A204.1 (cell line): ENCODE data around the gene HSDL1.

Source experiments
- FAIRE-seq: peaks from 2 replicates; lab custom pipeline; 2012; peaks lifted over from hg19 to GRCh38; lab: Jason Lieb, UNC

Gene HSDL1

GRCh38 chr16:84144859-84145639, at the start of gene HSDL1, which contains the start of gene DNAAF1:
TSS of gene HSDL1 (minus strand) at chr16:84145177. CDS start at chr16:84131321, 13,856 bp downstream.
TSS of gene DNAAF1 (plus strand) at chr16:84145308. CDS start at chr16:84145441, 133 bp downstream.
- no peak for FAIRE-seq

GRCh38 chr16:84194018-84194417, 49.0 kb upstream of the HSDL1 start:
- FAIRE-seq = no peak

GRCh38 chr16:84193480-84193879, 48.5 kb upstream of the HSDL1 start:
- no peak for FAIRE-seq

GRCh38 chr16:84191466-84191865, 46.5 kb upstream of the HSDL1 start:
- no peak for FAIRE-seq

- no peak for FAIRE-seq
These were observed 45.9 kb upstream of the HSDL1 start, which contains the start of gene ADAD2 for GRCh38 chr16:84190731-84191388. TSS of gene ADAD2 (plus strand) at chr16:84191157. CDS start at chr16:84191231, 74 bp downstream.

GRCh38 chr16:84186685-84187437, 41.9 kb upstream of the HSDL1 start, which contains the start of gene TAF1C:
TSS of gene TAF1C (minus strand) at chr16:84187057. CDS start at chr16:84184988, 2,069 bp downstream.
- FAIRE-seq = peak; percentile 43

- no peak for FAIRE-seq
These were observed 39.8 kb upstream of the HSDL1 start for GRCh38 chr16:84184775-84185174.

- FAIRE-seq = no peak
These were observed 39.1 kb upstream of the HSDL1 start for GRCh38 chr16:84183911-84184591.

- no peak for FAIRE-seq
These were observed 38.5 kb upstream of the HSDL1 start for GRCh38 chr16:84183572-84183875.

- no peak for FAIRE-seq
These were observed 37.9 kb upstream of the HSDL1 start for GRCh38 chr16:84182680-84183571.

GRCh38 chr16:84182104-84182503, 37.1 kb upstream of the HSDL1 start:
- FAIRE-seq = no peak

GRCh38 chr16:84181144-84181915, 36.4 kb upstream of the HSDL1 start:
- FAIRE-seq = no peak

- no peak for FAIRE-seq
These were observed 35.7 kb upstream of the HSDL1 start for GRCh38 chr16:84180519-84181140.

- no peak for FAIRE-seq
These were observed 34.8 kb upstream of the HSDL1 start for GRCh38 chr16:84179612-84180320.

GRCh38 chr16:84178892-84179611, 34.1 kb upstream of the HSDL1 start:
- no peak for FAIRE-seq

- FAIRE-seq = no peak
These were observed 33.3 kb upstream of the HSDL1 start for GRCh38 chr16:84178146-84178765.

GRCh38 chr16:84177741-84178073, 32.7 kb upstream of the HSDL1 start:
- FAIRE-seq = no peak
